Tibial nerve (tissue), 4 donors: ENCODE data around the gene ZSWIM7. TPM values are rescaled to one million over a fixed set of nuclear protein-coding genes. Genes with fewer than 3 reads are reported as not detected.

Source experiments
- DNase-seq, 2 donors: peaks; one replicate each; pipeline ENCODE4 v3.0.0-alpha.2; 2019; ENCODE audit warnings: low spot score in 2 of 2
- H3K27ac ChIP-seq, 4 donors: fragments of 200-600 bp; sonication (generic) in 3 of 4; one replicate each; pipeline ENCODE4 v1.5.1; 2017 to 2019; ENCODE audit warnings: mild to moderate bottlenecking in 1 of 4
- H3K27me3 ChIP-seq, 2 donors: fragments of 200-600 bp; sonication (generic) in 1 of 2; one replicate each; pipeline versions ENCODE4 v1.5.1 to v1.6.0; 2017 to 2019
- H3K36me3 ChIP-seq, 3 donors: fragments of 200-600 bp; sonication (generic); one replicate each; pipeline ENCODE4 v1.5.1; 2018 to 2019
- H3K4me1 ChIP-seq, 4 donors: fragments of 200-600 bp; sonication (generic) in 3 of 4; one replicate each; pipeline ENCODE4 v1.5.1; 2017 to 2019
- H3K4me3 ChIP-seq, 4 donors: fragments of 200-600 bp; sonication (generic) in 3 of 4; one replicate each; pipeline ENCODE4 v1.5.1; 2017 to 2019; ENCODE audit warnings: mild to moderate bottlenecking in 1 of 4, moderate library complexity in 1 of 4
- H3K9me3 ChIP-seq, 4 donors: fragments of 200-600 bp; sonication (generic) in 3 of 4; one replicate each; pipeline ENCODE4 v1.5.1; 2017 to 2019
- EP300 ChIP-seq, 2 donors: sonication (generic); formaldehyde crosslinking; IDR thresholded peaks; one replicate each; pipeline ENCODE4 v1.6.1; 2017; ENCODE audit warnings: antibody characterized with exemption in 2 of 2, mild to moderate bottlenecking in 1 of 2
- POLR2A ChIP-seq, 2 donors: fragments of 450-650 bp; IDR thresholded peaks; one replicate each; pipeline ENCODE4 v1.6.1; 2017; ENCODE audit warnings: antibody characterized with exemption in 2 of 2, mild to moderate bottlenecking in 2 of 2, moderate library complexity in 2 of 2
- WGBS, 2 donors: methylation state at CpG; one replicate each; pipeline ENCODE4 v1.1.5; 2018; 5-methylcytosine and 5-hydroxymethylcytosine counted together
- total RNA-seq, 4 donors: library from RNA; depleted of rRNA; stranded (reverse); fragments of >200 nt; gene quantifications; one replicate each; pipeline ENCODE4 v1.1.0, GENCODE V29; 2016
- TF ChIP-seq, protein P1 (sequence below), 5 experiments: fragments of 200-600 bp in 3 of 5; fragments of 450-650 bp in 2 of 5; sonication (generic) in 3 of 5; IDR thresholded peaks; one replicate each; pipeline ENCODE4 v1.5.1; 2016 to 2019; ENCODE audit warnings: antibody characterized with exemption in 5 of 5, mild to moderate bottlenecking in 3 of 5, moderate library complexity in 2 of 5

Gene ZSWIM7
- total RNA-seq, 4 donors from 2014 or later, result 7.0 to 31.2 (median 17.4) TPM

DNA sequence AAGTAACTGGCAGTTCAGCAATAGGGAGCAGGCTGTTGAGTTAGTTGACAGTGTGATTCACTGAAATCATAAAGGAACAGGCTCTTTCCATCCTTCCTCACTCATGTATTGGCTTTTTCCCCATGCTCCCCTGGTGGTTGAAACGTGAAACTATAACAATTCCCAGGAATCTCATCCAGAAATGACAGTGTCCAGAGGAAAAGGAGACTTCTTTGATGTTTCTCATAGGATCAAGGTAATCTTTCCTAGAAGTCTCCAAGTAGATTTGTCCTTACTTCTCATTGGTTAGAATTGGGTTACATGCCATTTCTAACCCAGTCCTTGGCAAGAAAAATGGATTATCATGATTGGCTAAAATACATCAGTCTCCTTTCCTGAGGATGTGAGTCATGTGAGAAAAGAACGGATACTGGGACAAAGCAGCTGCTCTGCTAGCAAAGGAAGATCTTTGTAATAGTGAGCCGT is 14.5 kb upstream of the ZSWIM7 start:
- H3K36me3 ChIP-seq, result peaks cover 0 to 65% (median 10%) of the 10 kb centered on the region in 3 donors
- WGBS, 2 donors, result 34 to 38% methylated on average over 3 of the region's 3 CpGs
- no peak overlapping the region for H3K27ac ChIP-seq
- H3K4me1 ChIP-seq, result no peaks in the 10 kb centered on the region
- no peaks in the 10 kb centered on the region for H3K27me3 ChIP-seq
- no peak overlapping the region for H3K4me3 ChIP-seq
- TF ChIP-seq, protein P1, sequence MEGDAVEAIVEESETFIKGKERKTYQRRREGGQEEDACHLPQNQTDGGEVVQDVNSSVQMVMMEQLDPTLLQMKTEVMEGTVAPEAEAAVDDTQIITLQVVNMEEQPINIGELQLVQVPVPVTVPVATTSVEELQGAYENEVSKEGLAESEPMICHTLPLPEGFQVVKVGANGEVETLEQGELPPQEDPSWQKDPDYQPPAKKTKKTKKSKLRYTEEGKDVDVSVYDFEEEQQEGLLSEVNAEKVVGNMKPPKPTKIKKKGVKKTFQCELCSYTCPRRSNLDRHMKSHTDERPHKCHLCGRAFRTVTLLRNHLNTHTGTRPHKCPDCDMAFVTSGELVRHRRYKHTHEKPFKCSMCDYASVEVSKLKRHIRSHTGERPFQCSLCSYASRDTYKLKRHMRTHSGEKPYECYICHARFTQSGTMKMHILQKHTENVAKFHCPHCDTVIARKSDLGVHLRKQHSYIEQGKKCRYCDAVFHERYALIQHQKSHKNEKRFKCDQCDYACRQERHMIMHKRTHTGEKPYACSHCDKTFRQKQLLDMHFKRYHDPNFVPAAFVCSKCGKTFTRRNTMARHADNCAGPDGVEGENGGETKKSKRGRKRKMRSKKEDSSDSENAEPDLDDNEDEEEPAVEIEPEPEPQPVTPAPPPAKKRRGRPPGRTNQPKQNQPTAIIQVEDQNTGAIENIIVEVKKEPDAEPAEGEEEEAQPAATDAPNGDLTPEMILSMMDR (IDR thresholded peaks at IDR 0.05), result peak; percentile 9 to 44 (median 18)
- no peak for TF ChIP-seq POLR2A (IDR thresholded peaks at IDR 0.05)
- H3K9me3 ChIP-seq, result no peaks in the 10 kb centered on the region
- DNase-seq, result no peak

DNA sequence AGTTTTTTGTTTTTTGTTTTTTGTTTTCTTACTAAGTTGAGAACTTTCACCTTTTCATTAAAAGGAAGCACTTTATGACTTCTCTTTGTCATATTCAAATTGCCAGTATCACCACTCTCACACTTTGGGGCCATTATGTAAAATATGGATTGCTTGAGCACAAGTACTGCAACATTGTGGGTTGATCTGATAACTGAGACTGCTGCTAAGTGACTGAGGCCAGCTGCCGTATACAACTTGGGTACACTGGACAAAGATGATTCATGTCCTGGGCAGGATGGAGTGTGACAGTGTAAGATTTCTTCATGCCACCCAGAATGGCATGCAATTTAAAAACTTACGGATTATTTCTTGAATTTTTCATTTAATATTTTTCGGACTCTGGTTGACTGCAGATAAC is 7.9 kb upstream of the ZSWIM7 start:
- H3K9me3 ChIP-seq, result no peaks in the 10 kb centered on the region
- TF ChIP-seq POLR2A (IDR thresholded peaks at IDR 0.05) (no peak), EP300 (IDR thresholded peaks at IDR 0.05) (no peak)
- TF ChIP-seq, protein P1 (IDR thresholded peaks at IDR 0.05), result no peak
- no peak for DNase-seq
- H3K4me3 ChIP-seq, result no peak overlapping the region
- 90 to 92% methylated on average over 3 of the region's 3 CpGs for WGBS, 2 donors
- H3K27me3 ChIP-seq, result no peaks in the 10 kb centered on the region
- no peaks in the 10 kb centered on the region for H3K4me1 ChIP-seq
- peaks cover 0 to 96% (median 33%) of the 10 kb centered on the region in 3 donors for H3K36me3 ChIP-seq
- H3K27ac ChIP-seq, result no peak overlapping the region

DNA sequence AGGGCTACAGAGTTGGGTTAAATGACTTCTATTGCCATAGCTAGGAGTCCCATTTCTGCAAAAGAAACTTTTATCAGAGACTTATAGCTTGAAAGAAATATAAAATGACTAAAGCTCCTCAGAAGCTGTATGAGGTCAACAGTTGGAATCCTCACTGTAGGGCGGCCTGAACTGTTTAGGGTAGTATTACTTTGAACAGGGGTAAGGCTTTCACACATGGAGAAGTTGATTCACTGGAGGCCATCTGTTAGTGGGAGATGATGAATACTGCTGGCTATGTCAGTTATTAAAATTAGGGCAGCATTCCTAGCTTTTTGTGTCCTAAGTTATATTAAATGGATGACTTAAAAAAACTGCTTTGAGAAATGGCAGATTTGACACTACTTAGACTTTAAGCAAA is 6.1 kb upstream of the ZSWIM7 start:
- TF ChIP-seq, protein P1 (IDR thresholded peaks at IDR 0.05), result no peak
- TF ChIP-seq EP300 (IDR thresholded peaks at IDR 0.05), result no peak
- no peak for TF ChIP-seq POLR2A (IDR thresholded peaks at IDR 0.05)
- H3K36me3 ChIP-seq, result peaks cover 0 to 92% (median 30%) of the 10 kb centered on the region in 3 donors
- H3K4me3 ChIP-seq, result no peak overlapping the region
- 97 to 100% methylated on average over 1 of the region's 1 CpG for WGBS, 2 donors
- H3K27ac ChIP-seq, result no peak overlapping the region
- H3K27me3 ChIP-seq, result no peaks in the 10 kb centered on the region
- peaks cover 0 to 2% (median 0%) of the 10 kb centered on the region in 4 donors for H3K9me3 ChIP-seq
- peaks cover 0 to 13% (median 6%) of the 10 kb centered on the region in 4 donors for H3K4me1 ChIP-seq
- no peak for DNase-seq

DNA sequence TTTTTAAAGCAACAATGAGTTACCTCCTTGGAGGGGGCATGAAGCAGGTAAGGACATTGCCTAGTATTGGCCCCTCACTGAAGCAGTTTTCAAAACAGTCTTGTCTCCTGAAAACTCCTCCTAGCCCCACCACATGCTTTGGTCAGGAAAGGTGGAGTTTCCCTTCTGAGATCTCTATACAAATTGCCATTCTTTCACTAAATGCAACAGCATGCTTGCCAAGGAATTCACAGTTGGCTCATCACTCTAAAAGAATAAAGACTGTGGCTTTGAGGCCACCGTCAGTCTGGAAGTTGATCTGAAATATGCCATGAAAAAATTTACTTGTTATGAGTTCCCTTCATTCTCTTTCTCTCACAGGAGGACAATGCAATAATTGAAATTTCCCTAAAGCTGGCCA is 4.3 kb upstream of the ZSWIM7 start:
- Histone ChIP-seq H3K36me3 (peaks cover 0 to 79% (median 22%) of the 10 kb centered on the region in 3 donors), H3K4me3 (no peak overlapping the region), H3K27me3 (no peaks in the 10 kb centered on the region), H3K27ac (no peak overlapping the region), H3K4me1 (peaks cover 0 to 18% (median 10%) of the 10 kb centered on the region in 4 donors), H3K9me3 (peaks cover 0 to 2% (median 0%) of the 10 kb centered on the region in 4 donors)
- 54 to 56% methylated on average over 1 of the region's 1 CpG for WGBS, 2 donors
- TF ChIP-seq, protein P1 (IDR thresholded peaks at IDR 0.05), result no peak
- TF ChIP-seq POLR2A (IDR thresholded peaks at IDR 0.05) (no peak), EP300 (IDR thresholded peaks at IDR 0.05) (no peak)
- no peak for DNase-seq

DNA sequence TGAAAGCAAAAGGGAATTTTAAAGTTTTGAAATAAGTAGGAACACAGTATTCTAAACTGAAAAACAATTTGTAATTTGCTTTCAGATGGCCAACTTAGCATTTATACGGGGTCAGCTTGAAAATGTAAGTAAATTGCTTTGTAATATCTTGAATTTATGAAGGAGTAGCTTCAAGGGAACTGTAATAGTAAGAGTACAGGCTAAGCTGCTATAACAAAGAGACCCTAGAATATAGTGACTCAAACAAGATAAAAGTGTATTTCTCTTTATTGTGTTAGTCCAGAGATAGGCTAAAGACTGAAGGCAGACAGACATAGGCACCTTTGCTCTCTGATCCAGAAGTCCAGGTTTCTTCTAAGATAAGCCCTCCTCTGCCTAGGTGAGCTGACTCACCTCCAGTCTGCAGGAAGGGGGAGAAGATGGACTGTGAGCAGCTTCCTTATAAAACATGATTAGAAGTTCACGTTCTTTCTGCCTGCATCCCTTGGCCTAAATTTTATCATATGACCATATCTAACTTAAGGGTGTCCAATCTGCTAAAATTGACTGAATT is 3.3 kb upstream of the ZSWIM7 start:
- TF ChIP-seq POLR2A (IDR thresholded peaks at IDR 0.05) (no peak), EP300 (IDR thresholded peaks at IDR 0.05) (no peak)
- TF ChIP-seq, protein P1 (IDR thresholded peaks at IDR 0.05), result no peak
- Histone ChIP-seq H3K27me3 (no peaks in the 10 kb centered on the region), H3K4me3 (no peak overlapping the region), H3K27ac (no peak overlapping the region), H3K9me3 (peaks cover 0 to 2% (median 0%) of the 10 kb centered on the region in 4 donors), H3K4me1 (peaks cover 0 to 24% (median 10%) of the 10 kb centered on the region in 4 donors), H3K36me3 (peaks cover 0 to 68% (median 18%) of the 10 kb centered on the region in 3 donors)
- DNase-seq, result no peak
- 93 to 94% methylated on average over 2 of the region's 2 CpGs for WGBS, 2 donors
